HepG2 (cell line): ENCODE measurements around the gene SPIB. TPM values are rescaled to one million over a fixed set of nuclear protein-coding genes. Genes with fewer than 3 reads are reported as not detected.
A peak's percentile ranks its signal among the peaks of the same experiment; 100 is the strongest.

Experiments used
- CREBL2 ChIP-seq: sonication (generic); formaldehyde crosslinking; IDR thresholded peaks from 2 replicates; pipeline ENCODE4 v1.8.1; 2023; ENCODE audit warnings: missing genetic modification reagents, mild to moderate bottlenecking, borderline replicate concordance
- E2F1 ChIP-seq: sonication (generic); formaldehyde crosslinking; IDR thresholded peaks from 2 replicates; pipeline ENCODE4 v1.5.0; 2020; ENCODE audit warnings: missing genetic modification reagents
- EEA1 ChIP-seq: sonication (generic); formaldehyde crosslinking; IDR thresholded peaks from 2 replicates; pipeline ENCODE4 v1.5.1; 2020; ENCODE audit warnings: mild to moderate bottlenecking, missing genetic modification reagents, borderline replicate concordance
- EZH2 ChIP-seq: conservative IDR thresholded peaks from 2 replicates; pipeline ENCODE4 v1.6.1; 2012; ENCODE audit warnings: mild to moderate bottlenecking, low read depth, low read length, moderate library complexity
- FOXO4 ChIP-seq: sonication (generic); formaldehyde crosslinking; conservative IDR thresholded peaks from 2 replicates; pipeline ENCODE4 v1.8.1; 2023; ENCODE audit warnings: missing genetic modification reagents
- HOXD1 ChIP-seq: sonication (generic); formaldehyde crosslinking; IDR thresholded peaks from 2 replicates; pipeline ENCODE4 v1.5.0; 2020; ENCODE audit warnings: missing genetic modification reagents
- IKZF1 ChIP-seq: fragments of 450-650 bp; IDR thresholded peaks from 2 replicates; pipeline ENCODE4 v1.7.1; 2016
- MBNL3 ChIP-seq: fragments of 250-450 bp; sonication (Bioruptor Pico); conservative IDR thresholded peaks from 2 replicates; pipeline ENCODE4 v1.8.0; 2022; ENCODE audit warnings: mild to moderate bottlenecking, inconsistent platforms
- MXD3 ChIP-seq: IDR thresholded peaks from 2 replicates; pipeline ENCODE4 v1.6.1; 2016; ENCODE audit warnings: mild to moderate bottlenecking, missing biosample characterization, missing genetic modification reagents
- PATZ1 ChIP-seq: sonication (generic); formaldehyde crosslinking; IDR thresholded peaks from 2 replicates; pipeline ENCODE4 v1.4.0; 2020; ENCODE audit warnings: missing genetic modification reagents
- RNF219 ChIP-seq: sonication (generic); formaldehyde crosslinking; IDR thresholded peaks from 2 replicates; pipeline ENCODE4 v1.5.0; 2020; ENCODE audit warnings: mild to moderate bottlenecking, missing genetic modification reagents
- SIN3A ChIP-seq: IDR thresholded peaks from 2 replicates; pipeline ENCODE4 v1.6.1; 2011; ENCODE audit warnings: low read depth, mild to moderate bottlenecking, control low read depth, low read length, borderline replicate concordance
- SMYD3 ChIP-seq: sonication (generic); formaldehyde crosslinking; IDR thresholded peaks from 2 replicates; pipeline ENCODE4 v1.8.1; 2023; ENCODE audit warnings: mild to moderate bottlenecking, missing genetic modification reagents
- ZBTB33 ChIP-seq: sonication (generic); formaldehyde crosslinking; IDR thresholded peaks from 2 replicates; pipeline ENCODE4 v1.4.0; 2020; ENCODE audit warnings: missing genetic modification reagents
- ZBTB8A ChIP-seq: sonication (generic); formaldehyde crosslinking; IDR thresholded peaks from 2 replicates; pipeline ENCODE4 v1.4.0; 2020; ENCODE audit warnings: mild to moderate bottlenecking, low read depth, missing genetic modification reagents, borderline replicate concordance
- ZNF225 ChIP-seq: sonication (generic); formaldehyde crosslinking; IDR thresholded peaks from 2 replicates; pipeline ENCODE4 v1.4.0; 2020; ENCODE audit warnings: mild to moderate bottlenecking, missing genetic modification reagents
- ZNF326 ChIP-seq: sonication (generic); formaldehyde crosslinking; IDR thresholded peaks from 2 replicates; pipeline ENCODE4 v1.4.0; 2020; ENCODE audit warnings: missing genetic modification reagents, borderline replicate concordance
- ZNF343 ChIP-seq: sonication (generic); formaldehyde crosslinking; IDR thresholded peaks from 2 replicates; pipeline ENCODE4 v1.4.0; 2020; ENCODE audit warnings: mild to moderate bottlenecking, missing genetic modification reagents
- ZSCAN20 ChIP-seq: sonication (generic); formaldehyde crosslinking; IDR thresholded peaks from 2 replicates; pipeline ENCODE4 v1.4.0; 2020; ENCODE audit warnings: missing genetic modification reagents, mild to moderate bottlenecking, borderline replicate concordance
- polyA plus RNA-seq, 8 experiments: library from polyadenylated mRNA; depleted of rRNA in 3 of 8; stranded (reverse) in 7 of 8; unstranded in 1 of 8; fragments of >200 nt; fragmentation: Illumina TruSeq in 4 of 8; extraction: Trizol in 4 of 8; gene quantifications; 2 replicates each; pipeline versions ENCODE4 v1.2.1 to v1.2.3, GENCODE V29; 2011 to 2016; ENCODE audit warnings: low read depth in 4 of 8, missing spikeins in 1 of 8, mixed read lengths in 1 of 8; ENCODE audit not compliant: insufficient read depth in 1 of 8
- total RNA-seq, 5 experiments: library from RNA; depleted of rRNA; stranded (reverse); fragments of >200 nt; fragmentation: Illumina TruSeq; extraction: Trizol; gene quantifications; 2 replicates each; pipeline ENCODE4 v1.2.3, GENCODE V29; 2016; ENCODE audit warnings: low read depth in 1 of 5

The SPIB gene
- total and polyA plus RNA-seq, 2 of the 13 experiments (the other 11 are each of a cell fraction or from before 2014, with no cell fraction given): 0.04 TPM; not detected in 1

GRCh38 chr19:50376166-50377050 is 42.3 kb upstream of the SPIB start, which contains the start of gene NR1H2 (continued):
- TF ChIP-seq MBNL3 (CRISPR knock-in tag): no peak
- TF ChIP-seq ZBTB33 (CRISPR knock-in tag): peak; percentile 43; the same call in 1 of the 2 replicates
- TF ChIP-seq E2F1 (CRISPR knock-in tag): no peak
- TF ChIP-seq FOXO4: no peak
- no peak for TF ChIP-seq ZNF343 (CRISPR knock-in tag)
- no peak for TF ChIP-seq ZNF326 (CRISPR knock-in tag)
- TF ChIP-seq RNF219 (CRISPR knock-in tag): no peak; the same call in 1 of the 2 replicates
- no peak for TF ChIP-seq HOXD1 (CRISPR knock-in tag)
- TF ChIP-seq CREBL2: 0 out of 2 replicates have a peak, but pooled peaks have one; percentile 24
- TF ChIP-seq IKZF1: no peak
- no peak for TF ChIP-seq ZBTB8A
- TF ChIP-seq PATZ1 (CRISPR knock-in tag): peak; percentile 32
- TF ChIP-seq SIN3A: 0 out of 2 replicates have a peak, but pooled peaks have one; percentile 68
- TF ChIP-seq SMYD3 (CRISPR knock-in tag): no peak
- TF ChIP-seq MXD3 (CRISPR knock-in tag): no peak
- TF ChIP-seq EZH2: no peak
- TF ChIP-seq ZNF225 (CRISPR knock-in tag): no peak
- TF ChIP-seq ZSCAN20 (CRISPR knock-in tag): peak; percentile 62; the same call in 1 of the 2 replicates
- TF ChIP-seq EEA1 (CRISPR knock-in tag): no peak
